SK-N-MC (cell line): ENCODE data around the gene CPNE6.

ENCODE experiments used
- DNase-seq: peaks from one replicate; pipeline ENCODE4 v3.0.0-alpha.2; 2011; ENCODE audit warnings: low read depth, low spot score
- H3K27ac ChIP-seq: fragments of 200-600 bp; sonication (generic); 2 replicates; pipeline ENCODE4 v1.5.1; 2016; ENCODE audit warnings: mixed run types
- H3K36me3 ChIP-seq: fragments of 200-600 bp; sonication (generic); 2 replicates; pipeline ENCODE4 v1.6.1; 2017; ENCODE audit warnings: antibody characterized with exemption, low read length, mixed read lengths; ENCODE audit not compliant: insufficient read depth
- H3K4me3 ChIP-seq: fragments of 200-600 bp; sonication (generic); 2 replicates; pipeline ENCODE4 v1.5.1; 2016
- H3K9ac ChIP-seq: fragments of 200-600 bp; sonication (generic); 2 replicates; pipeline ENCODE4 v1.8.0; 2017; ENCODE audit warnings: mixed run types, mixed read lengths; ENCODE audit not compliant: insufficient read length
- H3K9me3 ChIP-seq: fragments of 200-600 bp; sonication (generic); 2 replicates; pipeline ENCODE4 v1.6.1; 2017; ENCODE audit warnings: low read depth, mild to moderate bottlenecking, antibody characterized with exemption, low read length, moderate library complexity, mixed read lengths
- EZH2 ChIP-seq: fragments of 200-600 bp; sonication (generic); IDR thresholded peaks from one replicate; pipeline ENCODE4 v1.6.1; 2017; ENCODE audit warnings: antibody characterized with exemption
- FOXP2 ChIP-seq: optimal IDR thresholded peaks from 2 replicates; pipeline ENCODE3; 2011; ENCODE audit warnings: mild to moderate bottlenecking, moderate library complexity; ENCODE audit not compliant: insufficient read depth; ENCODE audit errors: extremely low read length, control extremely low read depth
- POLR2AphosphoS5 ChIP-seq: IDR thresholded peaks from 2 replicates; pipeline ENCODE4 v1.6.1; 2012; ENCODE audit warnings: mild to moderate bottlenecking, low read depth, low read length, borderline replicate concordance

Gene CPNE6

DNA sequence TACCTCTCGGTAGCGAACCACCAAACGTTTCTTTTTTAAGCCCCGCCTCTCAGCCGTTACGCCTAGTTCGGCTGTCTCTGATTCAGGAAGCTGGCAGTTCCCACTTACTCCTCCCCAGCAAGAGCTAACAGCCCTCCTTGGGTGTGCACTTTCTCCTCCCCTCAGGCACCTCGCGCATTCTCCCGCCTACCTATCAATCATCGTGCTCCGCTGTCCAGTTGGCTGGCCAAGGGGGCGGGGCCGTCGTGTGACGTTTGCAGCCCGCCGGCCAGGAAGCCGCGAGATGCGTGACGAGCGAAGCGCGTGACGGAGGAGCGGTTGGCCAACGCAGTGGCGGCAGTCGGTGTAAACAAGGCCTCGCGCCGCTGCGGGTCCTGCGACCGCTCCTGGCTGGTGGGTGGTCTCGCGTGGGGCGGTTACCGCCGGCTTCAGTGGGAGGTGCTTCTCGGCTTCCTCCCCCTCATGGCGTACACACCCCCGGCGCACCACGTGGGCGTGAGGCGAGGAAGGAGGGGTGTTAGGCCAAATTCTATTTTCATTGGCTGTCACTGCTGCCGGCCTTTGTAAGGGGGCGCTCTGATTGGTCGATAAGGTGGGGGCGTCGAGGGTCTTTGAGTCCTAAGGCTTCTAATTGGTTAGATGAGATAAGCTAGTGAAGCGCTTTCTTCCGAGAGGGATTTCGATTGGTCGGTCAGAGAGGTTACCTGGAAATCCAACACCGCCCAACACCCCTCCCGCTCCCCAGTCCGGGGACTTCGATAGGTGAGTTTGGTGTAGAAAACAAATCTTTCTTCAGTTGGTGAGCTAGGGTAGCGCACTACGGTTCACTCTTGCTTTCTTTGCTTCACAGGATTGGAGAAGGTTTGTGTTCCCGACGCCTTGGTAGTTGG lies 43.4 kb downstream of the CPNE6 start, which contains the start of the genes DCAF11 and NRL:
Gene DCAF11, plus strand, starts transcription at position 246 of the 890 bp plus-strand sequence. CDS start 818 bp downstream, outside the sequence.
Gene NRL, minus strand, starts transcription at position 418 of the 890 bp plus-strand sequence. CDS start 32,101 bp downstream, outside the sequence.
- peak; percentile 99 for DNase-seq
- Histone ChIP-seq H3K36me3 (peaks cover 14% of the 10 kb centered on the region; the same call in 1 of the 2 replicates), H3K9ac (peak within 1 kb of the TSS; percentile 87), H3K27ac (peak within 1 kb of the TSS; percentile 94), H3K4me3 (peak within 1 kb of the TSS; percentile 96), H3K9me3 (no peaks in the 10 kb centered on the region)
- peak; percentile 96 for TF ChIP-seq FOXP2
- TF ChIP-seq EZH2: no peak
- TF ChIP-seq POLR2AphosphoS5: peak; percentile 26

DNA sequence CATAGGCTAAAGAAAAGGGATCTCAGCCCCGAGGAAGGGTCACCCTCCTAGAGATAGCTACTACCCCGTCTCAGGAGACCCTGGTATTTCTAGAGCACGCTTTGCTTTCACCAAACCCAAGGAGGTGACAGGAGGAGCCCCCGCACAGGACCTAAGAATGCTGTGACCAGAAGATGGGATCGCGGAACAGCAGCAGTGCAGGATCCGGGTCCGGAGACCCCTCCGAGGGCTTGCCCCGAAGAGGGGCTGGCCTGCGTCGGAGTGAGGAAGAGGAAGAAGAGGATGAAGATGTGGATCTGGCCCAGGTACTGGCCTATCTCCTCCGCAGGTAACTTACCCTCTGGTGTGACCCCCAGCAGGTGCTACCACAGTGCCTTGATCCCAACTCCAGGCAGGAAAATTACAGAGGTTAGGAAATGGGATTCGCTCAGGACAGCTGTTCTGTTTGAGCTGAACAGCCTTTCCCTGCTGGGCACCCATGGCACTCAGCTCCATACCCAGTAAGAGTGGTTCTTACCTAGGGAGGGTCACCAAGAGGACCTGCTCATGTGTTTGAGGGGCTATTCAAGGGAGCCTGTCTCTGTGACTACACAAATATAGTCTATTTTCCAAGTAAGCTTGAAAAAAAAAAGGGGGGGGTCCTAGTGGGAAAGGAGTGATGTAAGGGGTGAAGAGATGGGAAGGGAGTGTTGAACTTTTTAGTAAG lies 44.2 kb downstream of the CPNE6 start:
- H3K4me3 ChIP-seq: peak overlapping the region; percentile 96
- TF ChIP-seq POLR2AphosphoS5 (no peak), EZH2 (no peak), FOXP2 (no peak)
- H3K27ac ChIP-seq: no peak overlapping the region
- no peak for DNase-seq
- peak overlapping the region; percentile 82 for H3K9ac ChIP-seq
- peaks cover 14% of the 10 kb centered on the region; the same call in 1 of the 2 replicates for H3K36me3 ChIP-seq
- no peaks in the 10 kb centered on the region for H3K9me3 ChIP-seq

DNA sequence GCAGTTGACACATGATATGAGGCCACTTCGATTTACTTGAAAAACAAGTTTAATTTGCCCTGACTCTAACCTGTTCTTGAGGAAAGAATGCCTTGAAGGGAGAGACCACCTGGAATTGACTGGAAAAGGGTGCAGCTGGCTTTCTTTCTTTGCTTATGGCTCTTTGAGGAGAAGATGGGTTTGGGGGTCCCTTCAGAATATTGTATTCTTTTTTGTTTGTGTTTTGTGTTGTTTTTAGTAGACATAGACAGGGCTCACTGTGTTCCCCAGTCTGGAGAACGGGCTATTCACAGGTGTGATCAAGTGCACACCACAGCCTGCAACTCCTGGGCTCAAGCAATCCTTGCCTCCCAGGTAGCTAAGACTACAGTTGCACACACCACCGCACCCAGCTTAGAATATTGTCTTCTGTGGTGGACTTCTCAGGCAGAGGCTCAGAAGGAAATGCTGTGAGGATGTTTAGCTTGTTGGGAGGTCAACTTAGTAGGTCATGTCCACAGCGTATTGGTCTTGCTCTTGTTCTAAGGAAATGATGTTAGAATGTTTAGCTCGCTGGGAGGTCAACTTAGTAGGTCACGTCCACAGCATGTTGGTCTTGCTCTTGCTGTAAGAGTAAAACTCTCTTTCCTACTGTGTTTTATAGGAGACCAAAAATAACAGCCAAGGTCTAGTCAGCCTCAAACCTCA lies 44.9 kb downstream of the CPNE6 start:
- Histone ChIP-seq H3K36me3 (peaks cover 14% of the 10 kb centered on the region; the same call in 1 of the 2 replicates), H3K9ac (peak overlapping the region; percentile 82), H3K9me3 (no peaks in the 10 kb centered on the region), H3K4me3 (peak overlapping the region; percentile 96), H3K27ac (no peak overlapping the region)
- TF ChIP-seq POLR2AphosphoS5 (no peak), EZH2 (no peak), FOXP2 (no peak)
- DNase-seq: no peak

DNA sequence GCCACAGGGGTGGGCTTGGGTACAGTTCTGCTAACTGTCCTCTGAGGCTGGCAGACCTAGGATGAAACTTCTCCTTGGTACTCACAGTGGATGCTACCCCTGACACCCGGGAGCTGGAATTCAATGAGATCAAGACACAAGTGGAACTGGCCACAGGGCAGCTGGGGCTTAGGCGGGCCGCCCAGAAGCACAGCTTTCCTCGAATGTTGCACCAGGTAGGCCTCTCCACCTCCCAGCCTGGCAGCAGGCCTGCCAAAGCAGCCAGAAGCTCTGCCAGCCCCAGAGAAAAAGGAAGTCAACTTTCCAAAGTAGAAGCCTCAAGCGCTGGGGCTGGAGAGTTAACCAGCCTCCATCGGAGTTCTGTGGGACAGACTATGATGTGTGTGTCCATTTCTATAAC lies 45.8 kb downstream of the CPNE6 start:
- no peak for TF ChIP-seq EZH2
- no peak for TF ChIP-seq POLR2AphosphoS5
- no peak for TF ChIP-seq FOXP2
- Histone ChIP-seq H3K9me3 (no peaks in the 10 kb centered on the region), H3K4me3 (no peak overlapping the region), H3K9ac (no peak overlapping the region), H3K36me3 (peaks cover 14% of the 10 kb centered on the region; the same call in 1 of the 2 replicates), H3K27ac (no peak overlapping the region)
- DNase-seq: no peak

DNA sequence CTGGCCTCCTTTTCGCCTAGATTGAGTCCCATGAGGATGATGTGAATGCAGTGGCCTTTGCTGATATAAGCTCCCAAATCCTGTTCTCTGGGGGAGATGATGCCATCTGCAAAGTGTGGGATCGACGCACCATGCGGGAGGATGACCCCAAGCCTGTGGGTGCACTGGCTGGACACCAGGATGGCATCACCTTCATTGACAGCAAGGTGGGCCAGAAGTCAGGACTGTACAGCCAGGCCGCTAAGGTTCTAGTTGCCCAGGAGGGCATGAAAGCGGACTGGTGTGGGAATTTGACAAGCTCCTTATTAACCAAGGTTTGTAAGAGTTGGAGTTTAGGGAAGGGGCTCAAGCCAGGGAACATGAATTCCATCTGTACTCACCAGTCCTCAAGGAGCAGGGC lies 48.3 kb downstream of the CPNE6 start:
- no peak overlapping the region for H3K27ac ChIP-seq
- H3K4me3 ChIP-seq: no peak overlapping the region
- H3K36me3 ChIP-seq: peaks cover 14% of the 10 kb centered on the region; the same call in 1 of the 2 replicates
- H3K9ac ChIP-seq: no peak overlapping the region
- TF ChIP-seq EZH2 (no peak), FOXP2 (no peak), POLR2AphosphoS5 (no peak)
- DNase-seq: no peak
- no peaks in the 10 kb centered on the region for H3K9me3 ChIP-seq

DNA sequence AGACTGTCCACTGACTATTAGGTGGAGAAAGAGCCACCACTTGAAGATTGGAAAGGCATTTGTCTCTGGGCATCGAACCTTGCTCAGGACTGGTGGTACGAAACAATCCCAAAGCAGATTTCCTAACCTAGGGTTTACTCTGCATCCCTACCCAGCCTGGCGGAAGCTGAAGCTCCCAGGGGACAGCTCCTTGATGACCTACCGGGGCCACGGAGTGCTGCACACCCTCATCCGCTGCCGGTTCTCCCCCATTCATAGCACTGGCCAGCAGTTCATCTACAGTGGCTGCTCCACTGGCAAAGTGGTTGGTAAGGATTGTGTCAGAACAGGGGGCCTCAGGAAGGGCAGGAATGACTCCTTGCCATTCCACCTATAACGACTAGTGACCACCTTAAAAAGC lies 49.8 kb downstream of the CPNE6 start:
- no peak overlapping the region for H3K4me3 ChIP-seq
- no peak overlapping the region for H3K27ac ChIP-seq
- no peak for DNase-seq
- H3K9ac ChIP-seq: no peak overlapping the region
- H3K36me3 ChIP-seq: peaks cover 14% of the 10 kb centered on the region; the same call in 1 of the 2 replicates
- TF ChIP-seq POLR2AphosphoS5 (no peak), FOXP2 (no peak), EZH2 (no peak)
- H3K9me3 ChIP-seq: no peaks in the 10 kb centered on the region

DNA sequence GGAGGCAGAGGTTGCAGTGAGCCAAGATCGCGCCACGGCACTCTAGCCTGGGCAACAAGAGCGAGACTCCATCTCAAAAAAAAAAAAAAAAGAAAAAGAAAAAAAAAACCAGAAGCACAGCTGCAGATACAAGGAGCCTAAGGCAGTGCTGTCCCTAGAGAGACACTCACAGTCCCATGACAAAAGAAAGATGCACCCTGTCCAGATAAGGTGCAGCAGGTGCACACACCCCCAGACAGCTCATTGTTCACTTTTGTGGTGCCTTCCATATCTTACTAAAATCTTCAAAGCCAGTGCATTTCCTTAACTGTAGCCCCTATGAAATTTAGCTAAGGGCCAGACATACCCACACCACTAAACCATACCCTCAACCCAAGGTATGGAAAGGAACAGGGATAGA lies 51.1 kb downstream of the CPNE6 start:
- Histone ChIP-seq H3K9me3 (no peaks in the 10 kb centered on the region), H3K4me3 (no peak overlapping the region), H3K9ac (no peak overlapping the region), H3K36me3 (peaks cover 14% of the 10 kb centered on the region; the same call in 1 of the 2 replicates), H3K27ac (no peak overlapping the region)
- TF ChIP-seq EZH2: no peak
- no peak for TF ChIP-seq FOXP2
- TF ChIP-seq POLR2AphosphoS5: no peak
- no peak for DNase-seq
